HepG2 (cell line): ENCODE results near the gene TXNIP. TPM values are rescaled to one million over a fixed set of nuclear protein-coding genes. Genes with fewer than 3 reads are reported as not detected.

Experiments
- GABPA ChIP-seq, 2 experiments: IDR thresholded peaks; 2 replicates each; pipeline ENCODE4 v1.6.1; 2011 to 2016; ENCODE audit warnings: low read depth in 2 of 2, low read length in 1 of 2, missing biosample characterization in 1 of 2, missing genetic modification characterization in 1 of 2
- HNRNPLL ChIP-seq: fragments of 200-400 bp; formaldehyde crosslinking; IDR thresholded peaks from 2 replicates; pipeline ENCODE4 v1.6.1; 2017; ENCODE audit warnings: mild to moderate bottlenecking, low read depth, low read length; ENCODE audit not compliant: poor library complexity, severe bottlenecking
- HOXA7 ChIP-seq: sonication (generic); formaldehyde crosslinking; IDR thresholded peaks from 2 replicates; pipeline ENCODE4 v1.8.1; 2022; ENCODE audit warnings: mild to moderate bottlenecking, missing genetic modification reagents, moderate library complexity
- NR2F2 ChIP-seq: IDR thresholded peaks from 2 replicates; pipeline ENCODE4 v1.6.1; 2012; ENCODE audit warnings: low read depth, inconsistent platforms, borderline replicate concordance
- ZBTB3 ChIP-seq: sonication (generic); formaldehyde crosslinking; IDR thresholded peaks from 2 replicates; pipeline ENCODE4 v1.4.0; 2020; ENCODE audit warnings: low read depth, mild to moderate bottlenecking, moderate library complexity, missing genetic modification reagents, borderline replicate concordance
- ZNF782 ChIP-seq: sonication (generic); formaldehyde crosslinking; IDR thresholded peaks from 2 replicates; pipeline ENCODE4 v1.4.0; 2020; ENCODE audit warnings: missing genetic modification reagents, mild to moderate bottlenecking, borderline replicate concordance
- ZNF891 ChIP-seq: sonication (generic); formaldehyde crosslinking; IDR thresholded peaks from 2 replicates; pipeline ENCODE4 v1.5.0; 2020; ENCODE audit warnings: mild to moderate bottlenecking, missing genetic modification reagents
- polyA plus RNA-seq, 8 experiments: library from polyadenylated mRNA; depleted of rRNA in 3 of 8; stranded (reverse) in 7 of 8; unstranded in 1 of 8; fragments of >200 nt; fragmentation: Illumina TruSeq in 4 of 8; extraction: Trizol in 4 of 8; gene quantifications; 2 replicates each; pipeline versions ENCODE4 v1.2.1 to v1.2.3, GENCODE V29; 2011 to 2016; ENCODE audit warnings: low read depth in 4 of 8, missing spikeins in 1 of 8, mixed read lengths in 1 of 8; ENCODE audit not compliant: insufficient read depth in 1 of 8
- total RNA-seq, 5 experiments: library from RNA; depleted of rRNA; stranded (reverse); fragments of >200 nt; fragmentation: Illumina TruSeq; extraction: Trizol; gene quantifications; 2 replicates each; pipeline ENCODE4 v1.2.3, GENCODE V29; 2016; ENCODE audit warnings: low read depth in 1 of 5
- TF ChIP-seq, protein P1 (sequence below): sonication (generic); formaldehyde crosslinking; IDR thresholded peaks from 2 replicates; pipeline ENCODE4 v1.4.0; 2020; ENCODE audit warnings: missing genetic modification reagents
- TF ChIP-seq, protein P2 (sequence below): sonication (generic); formaldehyde crosslinking; IDR thresholded peaks from 2 replicates; pipeline ENCODE4 v1.5.1; 2020; ENCODE audit warnings: missing genetic modification reagents, mild to moderate bottlenecking, borderline replicate concordance
- TF ChIP-seq, protein P3 (sequence below), 2 experiments: sonication (generic) in 1 of 2; formaldehyde crosslinking in 1 of 2; IDR thresholded peaks; 2 replicates each; pipeline versions ENCODE4 v1.4.0 to v1.6.1; 2016 to 2020; ENCODE audit warnings: borderline replicate concordance in 1 of 2, low read depth in 1 of 2, mild to moderate bottlenecking in 1 of 2, missing genetic modification reagents in 1 of 2
- TF ChIP-seq, protein P4 (sequence below): IDR thresholded peaks from 2 replicates; pipeline ENCODE4 v1.6.1; 2016; ENCODE audit warnings: missing genetic modification reagents, missing compliant biosample characterization
- TF ChIP-seq, protein P5 (sequence below): fragments of 450-650 bp; IDR thresholded peaks from 2 replicates; pipeline ENCODE4 v1.6.1; 2017; ENCODE audit warnings: mild to moderate bottlenecking

Gene TXNIP
- total and polyA plus RNA-seq, 2 of the 13 experiments (the other 11 are each of a cell fraction or from before 2014, with no cell fraction given), result 24.4 to 237 TPM

DNA sequence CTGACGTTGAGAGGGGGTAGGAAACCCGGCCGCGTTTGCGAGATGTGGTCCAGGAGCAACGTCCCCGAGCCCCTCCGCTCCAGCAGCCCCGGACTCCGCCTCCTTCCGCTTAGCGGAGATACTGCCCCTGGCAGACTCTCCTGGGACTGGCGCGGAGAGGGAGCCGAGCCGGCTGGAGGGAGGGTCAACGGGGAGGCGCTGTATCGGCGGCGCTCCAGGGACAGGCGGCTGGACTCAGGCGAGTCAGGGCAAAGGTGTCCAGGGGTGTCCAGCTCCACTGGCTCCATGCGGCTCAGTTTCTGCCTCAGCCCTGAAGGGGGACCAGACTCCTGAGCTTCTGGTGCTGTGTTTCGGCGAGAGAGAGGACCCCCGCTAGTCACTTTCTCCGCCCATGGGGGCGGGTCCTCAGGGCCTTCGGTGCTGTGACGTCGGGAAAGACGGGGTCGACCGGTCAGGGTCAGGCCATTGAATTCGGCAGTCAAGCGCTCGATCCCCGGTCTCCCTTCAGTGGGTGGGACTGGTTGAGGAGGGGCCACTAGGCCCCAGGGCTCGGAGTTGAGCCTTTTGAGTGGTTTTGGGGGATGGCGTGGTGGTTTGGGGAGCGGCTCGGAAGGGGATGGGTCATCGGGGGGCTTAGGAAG is 35.8 kb downstream of the TXNIP start (continued):
- TF ChIP-seq, protein P1, sequence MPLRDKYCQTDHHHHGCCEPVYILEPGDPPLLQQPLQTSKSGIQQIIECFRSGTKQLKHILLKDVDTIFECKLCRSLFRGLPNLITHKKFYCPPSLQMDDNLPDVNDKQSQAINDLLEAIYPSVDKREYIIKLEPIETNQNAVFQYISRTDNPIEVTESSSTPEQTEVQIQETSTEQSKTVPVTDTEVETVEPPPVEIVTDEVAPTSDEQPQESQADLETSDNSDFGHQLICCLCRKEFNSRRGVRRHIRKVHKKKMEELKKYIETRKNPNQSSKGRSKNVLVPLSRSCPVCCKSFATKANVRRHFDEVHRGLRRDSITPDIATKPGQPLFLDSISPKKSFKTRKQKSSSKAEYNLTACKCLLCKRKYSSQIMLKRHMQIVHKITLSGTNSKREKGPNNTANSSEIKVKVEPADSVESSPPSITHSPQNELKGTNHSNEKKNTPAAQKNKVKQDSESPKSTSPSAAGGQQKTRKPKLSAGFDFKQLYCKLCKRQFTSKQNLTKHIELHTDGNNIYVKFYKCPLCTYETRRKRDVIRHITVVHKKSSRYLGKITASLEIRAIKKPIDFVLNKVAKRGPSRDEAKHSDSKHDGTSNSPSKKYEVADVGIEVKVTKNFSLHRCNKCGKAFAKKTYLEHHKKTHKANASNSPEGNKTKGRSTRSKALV, result no peak; the same call in none of the 2 replicates
- no peak for TF ChIP-seq GABPA (IDR thresholded peaks at IDR 0.05; ENCODE audit: low read depth, low read length)
- TF ChIP-seq GABPA (CRISPR knock-in tag; IDR thresholded peaks at IDR 0.05; ENCODE audit: low read depth), result no peak; the same call in 1 of the 2 replicates
- peak; percentile 71 for TF ChIP-seq HNRNPLL
- TF ChIP-seq NR2F2, result 0 out of 2 replicates have a peak, but pooled peaks have one; percentile 8
- TF ChIP-seq, protein P2, sequence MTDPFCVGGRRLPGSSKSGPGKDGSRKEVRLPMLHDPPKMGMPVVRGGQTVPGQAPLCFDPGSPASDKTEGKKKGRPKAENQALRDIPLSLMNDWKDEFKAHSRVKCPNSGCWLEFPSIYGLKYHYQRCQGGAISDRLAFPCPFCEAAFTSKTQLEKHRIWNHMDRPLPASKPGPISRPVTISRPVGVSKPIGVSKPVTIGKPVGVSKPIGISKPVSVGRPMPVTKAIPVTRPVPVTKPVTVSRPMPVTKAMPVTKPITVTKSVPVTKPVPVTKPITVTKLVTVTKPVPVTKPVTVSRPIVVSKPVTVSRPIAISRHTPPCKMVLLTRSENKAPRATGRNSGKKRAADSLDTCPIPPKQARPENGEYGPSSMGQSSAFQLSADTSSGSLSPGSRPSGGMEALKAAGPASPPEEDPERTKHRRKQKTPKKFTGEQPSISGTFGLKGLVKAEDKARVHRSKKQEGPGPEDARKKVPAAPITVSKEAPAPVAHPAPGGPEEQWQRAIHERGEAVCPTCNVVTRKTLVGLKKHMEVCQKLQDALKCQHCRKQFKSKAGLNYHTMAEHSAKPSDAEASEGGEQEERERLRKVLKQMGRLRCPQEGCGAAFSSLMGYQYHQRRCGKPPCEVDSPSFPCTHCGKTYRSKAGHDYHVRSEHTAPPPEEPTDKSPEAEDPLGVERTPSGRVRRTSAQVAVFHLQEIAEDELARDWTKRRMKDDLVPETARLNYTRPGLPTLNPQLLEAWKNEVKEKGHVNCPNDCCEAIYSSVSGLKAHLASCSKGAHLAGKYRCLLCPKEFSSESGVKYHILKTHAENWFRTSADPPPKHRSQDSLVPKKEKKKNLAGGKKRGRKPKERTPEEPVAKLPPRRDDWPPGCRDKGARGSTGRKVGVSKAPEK, result peak; percentile 79; the same call in 1 of the 2 replicates
- peak; percentile 61; the same call in 1 of the 2 replicates for TF ChIP-seq ZNF891
- peak; percentile 72; the same call in 1 of the 2 replicates for TF ChIP-seq ZNF782
- TF ChIP-seq ZBTB3 (CRISPR knock-in tag), result no peak
- TF ChIP-seq, protein P3, sequence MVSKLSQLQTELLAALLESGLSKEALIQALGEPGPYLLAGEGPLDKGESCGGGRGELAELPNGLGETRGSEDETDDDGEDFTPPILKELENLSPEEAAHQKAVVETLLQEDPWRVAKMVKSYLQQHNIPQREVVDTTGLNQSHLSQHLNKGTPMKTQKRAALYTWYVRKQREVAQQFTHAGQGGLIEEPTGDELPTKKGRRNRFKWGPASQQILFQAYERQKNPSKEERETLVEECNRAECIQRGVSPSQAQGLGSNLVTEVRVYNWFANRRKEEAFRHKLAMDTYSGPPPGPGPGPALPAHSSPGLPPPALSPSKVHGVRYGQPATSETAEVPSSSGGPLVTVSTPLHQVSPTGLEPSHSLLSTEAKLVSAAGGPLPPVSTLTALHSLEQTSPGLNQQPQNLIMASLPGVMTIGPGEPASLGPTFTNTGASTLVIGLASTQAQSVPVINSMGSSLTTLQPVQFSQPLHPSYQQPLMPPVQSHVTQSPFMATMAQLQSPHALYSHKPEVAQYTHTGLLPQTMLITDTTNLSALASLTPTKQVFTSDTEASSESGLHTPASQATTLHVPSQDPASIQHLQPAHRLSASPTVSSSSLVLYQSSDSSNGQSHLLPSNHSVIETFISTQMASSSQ (IDR thresholded peaks at IDR 0.05; ENCODE audit: low read depth), result no peak
- TF ChIP-seq, protein P3 (CRISPR knock-in tag; IDR thresholded peaks at IDR 0.05; ENCODE audit: borderline replicate concordance), result peak; percentile 40; the same call in 1 of the 2 replicates
- TF ChIP-seq, protein P4, sequence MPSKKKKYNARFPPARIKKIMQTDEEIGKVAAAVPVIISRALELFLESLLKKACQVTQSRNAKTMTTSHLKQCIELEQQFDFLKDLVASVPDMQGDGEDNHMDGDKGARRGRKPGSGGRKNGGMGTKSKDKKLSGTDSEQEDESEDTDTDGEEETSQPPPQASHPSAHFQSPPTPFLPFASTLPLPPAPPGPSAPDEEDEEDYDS (CRISPR knock-in tag), result peak; percentile 46; the same call in 1 of the 2 replicates
- no peak for TF ChIP-seq HOXA7 (CRISPR knock-in tag)
- TF ChIP-seq, protein P5, sequence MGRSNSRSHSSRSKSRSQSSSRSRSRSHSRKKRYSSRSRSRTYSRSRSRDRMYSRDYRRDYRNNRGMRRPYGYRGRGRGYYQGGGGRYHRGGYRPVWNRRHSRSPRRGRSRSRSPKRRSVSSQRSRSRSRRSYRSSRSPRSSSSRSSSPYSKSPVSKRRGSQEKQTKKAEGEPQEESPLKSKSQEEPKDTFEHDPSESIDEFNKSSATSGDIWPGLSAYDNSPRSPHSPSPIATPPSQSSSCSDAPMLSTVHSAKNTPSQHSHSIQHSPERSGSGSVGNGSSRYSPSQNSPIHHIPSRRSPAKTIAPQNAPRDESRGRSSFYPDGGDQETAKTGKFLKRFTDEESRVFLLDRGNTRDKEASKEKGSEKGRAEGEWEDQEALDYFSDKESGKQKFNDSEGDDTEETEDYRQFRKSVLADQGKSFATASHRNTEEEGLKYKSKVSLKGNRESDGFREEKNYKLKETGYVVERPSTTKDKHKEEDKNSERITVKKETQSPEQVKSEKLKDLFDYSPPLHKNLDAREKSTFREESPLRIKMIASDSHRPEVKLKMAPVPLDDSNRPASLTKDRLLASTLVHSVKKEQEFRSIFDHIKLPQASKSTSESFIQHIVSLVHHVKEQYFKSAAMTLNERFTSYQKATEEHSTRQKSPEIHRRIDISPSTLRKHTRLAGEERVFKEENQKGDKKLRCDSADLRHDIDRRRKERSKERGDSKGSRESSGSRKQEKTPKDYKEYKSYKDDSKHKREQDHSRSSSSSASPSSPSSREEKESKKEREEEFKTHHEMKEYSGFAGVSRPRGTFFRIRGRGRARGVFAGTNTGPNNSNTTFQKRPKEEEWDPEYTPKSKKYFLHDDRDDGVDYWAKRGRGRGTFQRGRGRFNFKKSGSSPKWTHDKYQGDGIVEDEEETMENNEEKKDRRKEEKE, result no peak
